Upper lobe of right lung (tissue), 1 donor: ENCODE measurements around the gene KCNT1. TPM values are rescaled to one million over a fixed set of nuclear protein-coding genes. Genes with fewer than 3 reads are reported as not detected.

ENCODE experiments used
- ATAC-seq: fragments of 200-7000 bp; cut with Tn5 transposase; one replicate; pipeline ENCODE4 v1.9.1; 2020; ENCODE audit warnings: mild to moderate bottlenecking, moderate library complexity
- DNase-seq: peaks from one replicate; pipeline ENCODE4 v3.0.0-alpha.2; 2020
- H3K27ac ChIP-seq: fragments of 200-600 bp; one replicate; pipeline ENCODE4 v1.8.0; 2022
- H3K27me3 ChIP-seq: fragments of 200-600 bp; one replicate; pipeline ENCODE4 v1.8.0; 2022; ENCODE audit warnings: mild to moderate bottlenecking
- H3K36me3 ChIP-seq: fragments of 200-600 bp; one replicate; pipeline ENCODE4 v1.8.0; 2022
- H3K4me1 ChIP-seq: fragments of 200-600 bp; one replicate; pipeline ENCODE4 v1.8.0; 2022
- H3K4me3 ChIP-seq: fragments of 200-600 bp; one replicate; pipeline ENCODE4 v1.8.0; 2022; ENCODE audit warnings: mild to moderate bottlenecking
- H3K9me3 ChIP-seq: fragments of 200-600 bp; one replicate; pipeline ENCODE4 v1.8.0; 2022
- CTCF ChIP-seq: fragments of 200-600 bp; IDR thresholded peaks from one replicate; pipeline ENCODE4 v1.8.0; 2022; ENCODE audit warnings: antibody characterized with exemption
- intact Hi-C: fragments of 100-400 bp; cut with DNase I; formaldehyde crosslinking; loops from one replicate; pipeline ENCODE4 v1.11.0; 2022
- total RNA-seq: library from RNA; stranded (reverse); fragmentation: NEBNext Ultra II Directional; extraction: Animal tissue kit (Norgen Biotek cat#: 25700); gene quantifications from one replicate; pipeline ENCODE4 v1.2.1, GENCODE V29; 2021
- donor health status: DM: no; HTN: yes; CAD: no; lungs with severe emphysema.

The KCNT1 gene
- total RNA-seq, 1 donor from 2014 or later = 0.29 TPM

GRCh38 chr9:135744333-135745070 is 42.5 kb downstream of the KCNT1 start:
- Histone ChIP-seq H3K36me3 (no peaks in the 10 kb centered on the region), H3K9me3 (no peaks in the 10 kb centered on the region), H3K27ac (no peak overlapping the region), H3K4me1 (no peaks in the 10 kb centered on the region), H3K4me3 (no peak overlapping the region), H3K27me3 (peaks cover 13% of the 10 kb centered on the region)
- ATAC-seq = no peak
- TF ChIP-seq CTCF = no peak
- intact Hi-C loops = no loop called here
- no peak for DNase-seq

- Histone ChIP-seq H3K27ac (no peak overlapping the region), H3K4me3 (no peak overlapping the region), H3K27me3 (peaks cover 11% of the 10 kb centered on the region), H3K36me3 (no peaks in the 10 kb centered on the region), H3K9me3 (no peaks in the 10 kb centered on the region), H3K4me1 (no peaks in the 10 kb centered on the region)
- intact Hi-C loops = no loop called here
- DNase-seq (no peak), ATAC-seq (no peak)
- no peak for TF ChIP-seq CTCF
Measured at GRCh38 chr9:135745189-135745588, 43.2 kb downstream of the KCNT1 start.

DNA sequence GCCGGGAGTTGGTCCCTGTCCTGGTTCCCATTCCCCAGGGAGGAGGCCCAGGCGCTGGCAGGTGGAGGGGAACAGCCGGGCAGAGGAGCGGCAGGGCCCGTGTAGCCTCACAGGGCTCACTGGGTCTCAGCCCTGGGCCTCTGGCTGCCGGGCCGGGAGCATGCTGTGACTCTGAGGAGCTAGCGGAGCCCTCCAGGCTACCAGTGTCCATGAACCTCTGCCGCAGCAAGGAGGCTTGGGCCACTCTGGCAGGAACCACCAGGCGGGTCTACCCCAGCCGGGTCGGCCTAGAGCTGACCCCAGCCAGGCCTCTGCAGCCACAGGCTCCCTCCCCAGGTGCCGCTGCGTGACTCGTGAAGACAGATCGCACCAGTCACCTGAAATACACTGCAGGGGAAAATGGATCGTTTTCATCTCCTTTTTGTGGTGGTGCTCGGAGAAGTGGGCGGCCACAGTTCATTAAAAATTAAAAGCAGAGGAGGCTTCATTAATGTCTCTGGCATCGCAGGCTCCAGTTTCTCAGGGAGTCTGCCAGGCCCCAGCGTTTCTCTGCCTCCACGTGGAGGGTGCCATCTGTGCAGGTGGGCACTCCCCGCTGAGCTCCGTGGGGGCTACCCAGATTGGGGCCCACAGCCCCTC is 43.8 kb downstream of the KCNT1 start:
- H3K27ac ChIP-seq = no peak overlapping the region
- TF ChIP-seq CTCF = no peak
- H3K4me1 ChIP-seq = no peaks in the 10 kb centered on the region
- no peak overlapping the region for H3K4me3 ChIP-seq
- DNase-seq (no peak), ATAC-seq (no peak)
- intact Hi-C loops = no loop called here
- H3K9me3 ChIP-seq = no peaks in the 10 kb centered on the region
- no peaks in the 10 kb centered on the region for H3K36me3 ChIP-seq
- H3K27me3 ChIP-seq = peaks cover 5% of the 10 kb centered on the region

GRCh38 chr9:135746565-135746964 is 44.6 kb downstream of the KCNT1 start:
- intact Hi-C loops = no loop called here
- no peak overlapping the region for H3K27ac ChIP-seq
- no peaks in the 10 kb centered on the region for H3K9me3 ChIP-seq
- no peaks in the 10 kb centered on the region for H3K4me1 ChIP-seq
- no peak for DNase-seq
- H3K36me3 ChIP-seq = no peaks in the 10 kb centered on the region
- H3K27me3 ChIP-seq = peaks cover 5% of the 10 kb centered on the region
- no peak for TF ChIP-seq CTCF
- no peak for ATAC-seq
- H3K4me3 ChIP-seq = no peak overlapping the region

DNA sequence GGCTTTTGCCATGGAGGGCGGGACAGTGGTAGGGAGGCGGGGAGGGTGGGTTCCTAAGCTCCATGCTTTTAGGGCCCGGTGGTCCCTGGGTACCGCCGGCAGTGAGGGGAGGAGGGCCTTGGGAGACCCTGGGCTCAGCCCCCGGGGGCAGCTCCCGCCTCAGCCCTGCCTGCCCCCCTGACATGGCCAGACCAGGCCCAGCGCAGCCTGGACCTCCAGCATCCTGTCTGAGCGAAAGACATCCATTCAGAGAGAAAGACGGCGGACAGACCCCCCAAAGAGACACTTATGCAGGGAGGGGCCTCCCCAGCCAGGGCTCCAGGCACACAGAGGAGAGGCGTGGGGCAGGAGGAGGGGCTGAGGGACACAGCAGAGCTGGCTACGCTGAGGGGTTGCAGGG is 45.3 kb downstream of the KCNT1 start:
- intact Hi-C loops = no loop called here
- TF ChIP-seq CTCF = no peak
- no peaks in the 10 kb centered on the region for H3K9me3 ChIP-seq
- H3K27ac ChIP-seq = no peak overlapping the region
- no peak for DNase-seq
- no peak for ATAC-seq
- H3K4me1 ChIP-seq = no peaks in the 10 kb centered on the region
- no peaks in the 10 kb centered on the region for H3K36me3 ChIP-seq
- peaks cover 5% of the 10 kb centered on the region for H3K27me3 ChIP-seq
- H3K4me3 ChIP-seq = no peak overlapping the region
